Measurements from ENCODE around the gene FUT1. TPM values are rescaled to one million over a fixed set of nuclear protein-coding genes. Genes with fewer than 3 reads are reported as not detected.

Gene FUT1
- total and polyA plus RNA-seq, 9 of the 15 experiments (the other 6 are each of a cell fraction or from before 2014, with no cell fraction given), result 2.3 to 18.5 (median 8.8) TPM

DNA sequence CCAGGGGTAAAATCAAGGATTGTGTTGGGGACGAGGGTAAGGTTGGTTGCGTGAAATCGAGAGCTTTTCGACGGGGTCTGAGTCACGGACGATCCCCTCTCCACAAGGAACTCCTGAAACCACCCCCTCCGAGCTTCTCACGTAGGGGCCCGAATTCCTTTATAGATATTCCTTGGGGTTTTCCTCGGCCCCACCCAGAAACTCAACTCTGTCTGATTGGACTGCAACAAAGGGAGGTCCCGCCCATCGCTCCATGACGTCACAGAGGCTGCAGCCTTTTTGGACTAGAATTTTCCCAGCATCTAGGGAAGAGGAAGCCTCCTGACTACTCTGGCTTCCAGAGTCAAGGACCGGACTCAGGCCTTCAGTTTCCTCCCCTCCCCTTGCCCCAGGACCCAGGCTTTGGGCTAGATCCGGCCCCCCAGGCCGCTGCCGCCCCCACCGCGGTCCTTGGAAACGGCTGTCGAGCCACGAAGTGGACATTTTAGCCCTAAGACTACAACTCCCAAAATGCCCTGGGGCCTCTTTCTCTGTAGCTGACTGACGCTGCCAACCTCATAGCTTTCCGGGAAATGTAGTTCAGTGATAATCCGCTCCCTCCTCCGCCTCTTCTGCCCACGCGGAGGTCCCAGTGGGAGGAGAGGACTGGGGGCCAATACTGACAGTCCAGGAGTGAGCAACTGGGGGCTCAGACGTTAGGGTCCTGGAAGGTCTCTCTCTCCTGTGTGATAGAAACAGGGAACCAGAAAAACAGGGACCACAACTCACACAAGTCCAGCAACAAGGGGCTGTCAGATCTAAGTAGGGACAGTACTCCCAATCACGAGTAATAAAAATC is 5.5 kb downstream of the FUT1 start, which contains the start of gene IZUMO1 (continued):
- TF ChIP-seq, protein P1, sequence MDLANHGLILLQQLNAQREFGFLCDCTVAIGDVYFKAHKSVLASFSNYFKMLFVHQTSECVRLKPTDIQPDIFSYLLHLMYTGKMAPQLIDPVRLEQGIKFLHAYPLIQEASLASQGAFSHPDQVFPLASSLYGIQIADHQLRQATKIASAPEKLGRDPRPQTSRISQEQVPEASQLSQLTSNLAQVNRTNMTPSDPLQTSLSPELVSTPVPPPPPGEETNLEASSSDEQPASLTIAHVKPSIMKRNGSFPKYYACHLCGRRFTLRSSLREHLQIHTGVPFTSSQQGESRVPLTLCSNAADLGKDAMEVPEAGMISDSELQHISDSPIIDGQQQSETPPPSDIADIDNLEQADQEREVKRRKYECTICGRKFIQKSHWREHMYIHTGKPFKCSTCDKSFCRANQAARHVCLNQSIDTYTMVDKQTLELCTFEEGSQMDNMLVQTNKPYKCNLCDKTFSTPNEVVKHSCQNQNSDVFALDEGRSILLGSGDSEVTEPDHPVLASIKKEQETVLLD (IDR thresholded peaks at IDR 0.05), result no peak
- TF ChIP-seq TEAD1 (CRISPR knock-in tag; IDR thresholded peaks at IDR 0.05), result no peak
- TF ChIP-seq LCOR (CRISPR knock-in tag; IDR thresholded peaks at IDR 0.05), result no peak
- TF ChIP-seq KLF1 (tag; IDR thresholded peaks at IDR 0.05), result no peak
- peak; percentile 69 for TF ChIP-seq ATF1 (CRISPR knock-in tag; IDR thresholded peaks at IDR 0.05)
- TF ChIP-seq ATF1 (tag; IDR thresholded peaks at IDR 0.05), result peak; percentile 97
- no peak; the same call in 1 of the 2 replicates for TF ChIP-seq RFX1 (IDR thresholded peaks at IDR 0.05)
- TF ChIP-seq ZNF668 (CRISPR knock-in tag; IDR thresholded peaks at IDR 0.05), result no peak
- no peak for TF ChIP-seq MECOM (CRISPR knock-in tag; IDR thresholded peaks at IDR 0.05)
- peak; percentile 89 for TF ChIP-seq NFYB (IDR thresholded peaks at IDR 0.05; ENCODE audit: extremely low read depth, insufficient read length)
- no peak for TF ChIP-seq ZNF316 (IDR thresholded peaks at IDR 0.05)
- TF ChIP-seq MAFF (IDR thresholded peaks at IDR 0.05; ENCODE audit: low read length), result no peak
- no peak for TF ChIP-seq ERF (CRISPR knock-in tag; IDR thresholded peaks at IDR 0.05)
- peak; percentile 43; the same call in 1 of the 2 replicates for TF ChIP-seq ESRRA (IDR thresholded peaks at IDR 0.05; ENCODE audit: borderline replicate concordance, low read depth)
- TF ChIP-seq, protein P2, sequence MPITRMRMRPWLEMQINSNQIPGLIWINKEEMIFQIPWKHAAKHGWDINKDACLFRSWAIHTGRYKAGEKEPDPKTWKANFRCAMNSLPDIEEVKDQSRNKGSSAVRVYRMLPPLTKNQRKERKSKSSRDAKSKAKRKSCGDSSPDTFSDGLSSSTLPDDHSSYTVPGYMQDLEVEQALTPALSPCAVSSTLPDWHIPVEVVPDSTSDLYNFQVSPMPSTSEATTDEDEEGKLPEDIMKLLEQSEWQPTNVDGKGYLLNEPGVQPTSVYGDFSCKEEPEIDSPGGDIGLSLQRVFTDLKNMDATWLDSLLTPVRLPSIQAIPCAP (CRISPR knock-in tag; IDR thresholded peaks at IDR 0.05; ENCODE audit: borderline replicate concordance), result no peak
- no peak for TF ChIP-seq NCOR1 (IDR thresholded peaks at IDR 0.05)
- TF ChIP-seq HNRNPH1 (optimal IDR thresholded peaks at IDR 0.05; ENCODE audit: low read depth, low read length), result no peak
- TF ChIP-seq STAT5A (IDR thresholded peaks at IDR 0.05; ENCODE audit: borderline replicate concordance, low read length), result no peak
- no peak for TF ChIP-seq SNRNP70 (optimal IDR thresholded peaks at IDR 0.05; ENCODE audit: low read depth, low read length)
- no peak for TF ChIP-seq ZBTB8A (IDR thresholded peaks at IDR 0.05; ENCODE audit: partially characterized antibody)
- TF ChIP-seq MED1 (CRISPR knock-in tag; IDR thresholded peaks at IDR 0.05; ENCODE audit: borderline replicate concordance), result no peak
- TF ChIP-seq, protein P3, sequence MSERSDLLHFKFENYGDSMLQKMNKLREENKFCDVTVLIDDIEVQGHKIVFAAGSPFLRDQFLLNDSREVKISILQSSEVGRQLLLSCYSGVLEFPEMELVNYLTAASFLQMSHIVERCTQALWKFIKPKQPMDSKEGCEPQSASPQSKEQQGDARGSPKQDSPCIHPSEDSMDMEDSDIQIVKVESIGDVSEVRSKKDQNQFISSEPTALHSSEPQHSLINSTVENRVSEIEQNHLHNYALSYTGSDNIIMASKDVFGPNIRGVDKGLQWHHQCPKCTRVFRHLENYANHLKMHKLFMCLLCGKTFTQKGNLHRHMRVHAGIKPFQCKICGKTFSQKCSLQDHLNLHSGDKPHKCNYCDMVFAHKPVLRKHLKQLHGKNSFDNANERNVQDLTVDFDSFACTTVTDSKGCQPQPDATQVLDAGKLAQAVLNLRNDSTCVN (CRISPR knock-in tag; IDR thresholded peaks at IDR 0.05), result no peak
- TF ChIP-seq CHD1 (IDR thresholded peaks at IDR 0.05; ENCODE audit: low read length), result no peak
- no peak for TF ChIP-seq PURB (CRISPR knock-in tag; IDR thresholded peaks at IDR 0.05; ENCODE audit: low read depth)
- TF ChIP-seq ZNF347 (CRISPR knock-in tag; IDR thresholded peaks at IDR 0.05; ENCODE audit: low read depth), result no peak
- TF ChIP-seq MAZ (CRISPR knock-in tag; conservative IDR thresholded peaks at IDR 0.05 in 1 of 2, IDR thresholded peaks at IDR 0.05 in 1 of 2), result peak in 1 of 2 experiments; percentile 39; a peak in 2 of 4 replicates
- no peak for TF ChIP-seq NR2F6 (CRISPR knock-in tag; IDR thresholded peaks at IDR 0.05)
- no peak for TF ChIP-seq ELF1 (tag; IDR thresholded peaks at IDR 0.05)
- no peak for TF ChIP-seq DIDO1 (tag; IDR thresholded peaks at IDR 0.05; ENCODE audit: low read depth)

Measured in K562 (cell line).